Measurements from ENCODE around the gene C16orf87. TPM values are rescaled to one million over a fixed set of nuclear protein-coding genes. Genes with fewer than 3 reads are reported as not detected.

Gene C16orf87
- total RNA-seq, 4 donors from 2014 or later: 5.1 to 13.3 (median 6.2) TPM

DNA sequence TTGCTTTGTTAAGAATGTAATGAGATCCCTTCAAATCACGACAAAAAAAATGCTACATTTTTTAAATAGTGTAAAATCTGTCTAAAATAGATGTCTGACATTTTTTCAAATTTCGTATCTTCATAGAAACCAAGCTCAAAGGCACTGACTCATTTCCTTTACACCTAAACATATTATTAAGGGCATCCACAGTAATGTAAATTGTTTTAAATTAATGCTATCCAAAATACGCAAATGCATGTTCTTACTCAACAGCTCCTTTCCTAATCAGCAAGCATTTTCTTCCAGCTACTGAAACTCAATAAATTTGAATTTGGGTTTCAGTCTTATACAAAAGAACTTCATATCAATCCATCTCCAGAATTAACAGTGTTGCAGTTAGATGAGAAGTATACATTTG, 4.3 kb downstream of the C16orf87 start:
- TF ChIP-seq POLR2A (IDR thresholded peaks at IDR 0.05): no peak
- TF ChIP-seq, protein P1, sequence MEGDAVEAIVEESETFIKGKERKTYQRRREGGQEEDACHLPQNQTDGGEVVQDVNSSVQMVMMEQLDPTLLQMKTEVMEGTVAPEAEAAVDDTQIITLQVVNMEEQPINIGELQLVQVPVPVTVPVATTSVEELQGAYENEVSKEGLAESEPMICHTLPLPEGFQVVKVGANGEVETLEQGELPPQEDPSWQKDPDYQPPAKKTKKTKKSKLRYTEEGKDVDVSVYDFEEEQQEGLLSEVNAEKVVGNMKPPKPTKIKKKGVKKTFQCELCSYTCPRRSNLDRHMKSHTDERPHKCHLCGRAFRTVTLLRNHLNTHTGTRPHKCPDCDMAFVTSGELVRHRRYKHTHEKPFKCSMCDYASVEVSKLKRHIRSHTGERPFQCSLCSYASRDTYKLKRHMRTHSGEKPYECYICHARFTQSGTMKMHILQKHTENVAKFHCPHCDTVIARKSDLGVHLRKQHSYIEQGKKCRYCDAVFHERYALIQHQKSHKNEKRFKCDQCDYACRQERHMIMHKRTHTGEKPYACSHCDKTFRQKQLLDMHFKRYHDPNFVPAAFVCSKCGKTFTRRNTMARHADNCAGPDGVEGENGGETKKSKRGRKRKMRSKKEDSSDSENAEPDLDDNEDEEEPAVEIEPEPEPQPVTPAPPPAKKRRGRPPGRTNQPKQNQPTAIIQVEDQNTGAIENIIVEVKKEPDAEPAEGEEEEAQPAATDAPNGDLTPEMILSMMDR (IDR thresholded peaks at IDR 0.05): no peak
- no peak overlapping the region for H3K4me3 ChIP-seq (replicated peaks in 1 of 3)
- no peak for DNase-seq
- no peaks in the 10 kb centered on the region for H3K27me3 ChIP-seq
- no peaks in the 10 kb centered on the region for H3K36me3 ChIP-seq
- H3K9me3 ChIP-seq: no peaks in the 10 kb centered on the region
- intact Hi-C loops (cut with DNase I): no loop called here
- WGBS, 2 donors: 87 to 94% methylated on average over 3 of the region's 3 CpGs
- no peak overlapping the region for H3K27ac ChIP-seq
- H3K4me1 ChIP-seq: peaks cover 1 to 10% of the 10 kb centered on the region in 2 donors

DNA sequence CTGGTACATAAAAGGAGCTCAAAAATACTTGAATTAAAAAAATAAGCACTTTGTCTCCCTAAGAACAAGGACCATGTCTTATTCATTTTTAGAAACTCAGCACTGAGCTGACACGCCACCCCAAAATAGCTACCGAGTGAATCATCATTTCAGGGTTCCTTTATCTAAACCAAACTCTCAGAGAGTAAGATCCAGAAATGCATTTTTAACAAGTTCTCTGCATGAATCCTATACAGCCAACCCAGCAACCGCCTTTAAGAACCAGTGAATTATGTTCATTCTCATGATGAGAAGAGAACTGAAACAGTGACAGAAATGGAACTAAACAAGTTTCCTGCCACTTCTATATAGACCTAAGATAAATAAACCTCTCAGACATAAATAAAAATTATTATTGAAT, 8.7 kb downstream of the C16orf87 start:
- H3K9me3 ChIP-seq: no peaks in the 10 kb centered on the region
- no peaks in the 10 kb centered on the region for H3K4me1 ChIP-seq
- H3K27ac ChIP-seq: no peak overlapping the region
- intact Hi-C loops (cut with DNase I): no loop called here
- 87 to 95% methylated on average over 3 of the region's 3 CpGs for whole genome bisulfite sequencing, 2 donors
- no peaks in the 10 kb centered on the region for H3K27me3 ChIP-seq
- no peak overlapping the region for H3K4me3 ChIP-seq (replicated peaks in 1 of 3)
- TF ChIP-seq POLR2A (IDR thresholded peaks at IDR 0.05): no peak
- TF ChIP-seq, protein P1 (IDR thresholded peaks at IDR 0.05): no peak
- no peak for DNase-seq
- H3K36me3 ChIP-seq: no peaks in the 10 kb centered on the region

DNA sequence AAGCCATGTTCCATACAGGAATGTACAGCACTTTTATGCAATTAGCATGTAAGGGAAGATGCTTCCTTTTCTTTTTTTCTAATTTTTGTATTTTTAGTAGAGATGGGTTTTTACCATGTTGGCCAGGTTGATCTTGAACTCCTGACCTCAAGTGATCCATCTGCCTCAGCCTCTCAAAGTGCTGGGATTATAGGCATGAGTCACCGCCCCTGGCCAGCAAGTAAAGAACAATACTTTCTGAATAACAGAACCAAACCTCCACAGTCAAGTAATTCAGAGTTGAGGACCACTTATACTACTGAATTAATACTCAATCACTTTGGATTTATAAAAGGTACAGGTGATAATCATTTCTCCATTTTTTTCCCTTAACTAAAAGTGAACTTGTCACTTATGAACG, 13.0 kb downstream of the C16orf87 start:
- Histone ChIP-seq H3K9me3 (no peaks in the 10 kb centered on the region), H3K4me1 (no peaks in the 10 kb centered on the region), H3K36me3 (no peaks in the 10 kb centered on the region), H3K27ac (no peak overlapping the region), H3K4me3 (replicated peaks in 1 of 3) (no peak overlapping the region), H3K27me3 (no peaks in the 10 kb centered on the region)
- DNase-seq: no peak
- intact Hi-C loops (cut with DNase I): no loop called here
- TF ChIP-seq POLR2A (IDR thresholded peaks at IDR 0.05): no peak
- TF ChIP-seq, protein P1 (IDR thresholded peaks at IDR 0.05): no peak
- 82 to 84% methylated on average over 2 of the region's 2 CpGs for WGBS, 2 donors

DNA sequence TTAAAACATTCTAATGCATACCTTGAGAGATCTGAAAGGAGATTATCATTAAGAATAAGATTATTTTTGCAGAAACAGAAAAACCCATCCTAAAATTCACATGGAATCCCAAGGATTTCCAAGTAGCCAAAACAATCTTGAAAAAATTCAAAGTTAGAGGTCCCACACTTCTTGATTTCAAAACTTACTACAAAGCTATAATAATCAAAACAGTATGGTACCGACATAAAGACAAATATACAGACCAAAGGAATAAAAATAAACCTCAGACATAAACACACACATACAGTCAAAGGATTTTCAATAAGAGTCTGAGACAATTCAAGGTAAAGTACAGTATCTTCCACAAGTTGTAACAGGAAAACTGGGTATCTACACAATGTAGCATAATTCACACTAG, 16.2 kb downstream of the C16orf87 start:
- intact Hi-C loops (cut with DNase I): no loop called here
- no peaks in the 10 kb centered on the region for H3K27me3 ChIP-seq
- no peak overlapping the region for H3K27ac ChIP-seq
- no peaks in the 10 kb centered on the region for H3K9me3 ChIP-seq
- H3K4me3 ChIP-seq (replicated peaks in 1 of 3): no peak overlapping the region
- TF ChIP-seq, protein P1 (IDR thresholded peaks at IDR 0.05): no peak
- no peak for TF ChIP-seq POLR2A (IDR thresholded peaks at IDR 0.05)
- DNase-seq: no peak
- H3K36me3 ChIP-seq: no peaks in the 10 kb centered on the region
- WGBS, 2 donors: 98 to 100% methylated on average over 1 of the region's 1 CpG
- H3K4me1 ChIP-seq: no peaks in the 10 kb centered on the region

DNA sequence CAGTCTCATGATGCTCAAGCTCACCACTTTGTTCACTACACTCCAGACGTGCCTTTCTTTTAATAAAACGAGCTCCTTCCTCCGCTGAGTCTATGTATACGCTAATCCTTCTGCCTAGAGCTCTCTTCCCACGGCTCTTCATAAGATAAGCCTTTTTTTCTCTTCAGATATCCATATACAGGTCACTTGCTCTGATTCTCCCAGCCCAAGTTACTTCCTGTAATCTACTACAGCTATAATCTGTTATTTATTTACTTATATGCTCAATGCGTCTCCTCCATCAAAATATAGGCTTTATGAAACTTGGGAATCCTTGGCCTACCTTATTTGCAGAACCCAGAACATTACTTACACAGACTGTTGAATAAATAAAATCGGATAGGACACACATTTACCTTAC, 17.4 kb downstream of the C16orf87 start:
- intact Hi-C loops (cut with DNase I): no loop called here
- WGBS, 2 donors: 94% methylated on average over 7 of the region's 7 CpGs
- Histone ChIP-seq H3K4me1 (no peaks in the 10 kb centered on the region), H3K36me3 (no peaks in the 10 kb centered on the region), H3K4me3 (replicated peaks in 1 of 3) (no peak overlapping the region), H3K9me3 (no peaks in the 10 kb centered on the region), H3K27me3 (no peaks in the 10 kb centered on the region), H3K27ac (no peak overlapping the region)
- no peak for TF ChIP-seq POLR2A (IDR thresholded peaks at IDR 0.05)
- TF ChIP-seq, protein P1 (IDR thresholded peaks at IDR 0.05): no peak
- no peak for DNase-seq
